ENCODE results near the gene UNKL.

Gene UNKL

GRCh38 chr16:1398826-1399581 is 15.5 kb downstream of the UNKL start:
- DNase-seq: no peak

GRCh38 chr16:1398351-1398750 is 16.2 kb downstream of the UNKL start:
- DNase-seq: no peak

- DNase-seq: no peak
Measured at GRCh38 chr16:1397779-1398178, 16.7 kb downstream of the UNKL start.

GRCh38 chr16:1395444-1396031 is 19.0 kb downstream of the UNKL start:
- no peak for DNase-seq

- no peak for DNase-seq
Measured at GRCh38 chr16:1394367-1394951, 20.0 kb downstream of the UNKL start.

- DNase-seq: no peak
Measured at GRCh38 chr16:1393613-1394176, 20.8 kb downstream of the UNKL start.

GRCh38 chr16:1392826-1393225 is 21.7 kb downstream of the UNKL start:
- DNase-seq: no peak

- no peak for DNase-seq
Measured at GRCh38 chr16:1390239-1390779, 24.2 kb downstream of the UNKL start.

GRCh38 chr16:1389762-1390161 is 24.7 kb downstream of the UNKL start:
- DNase-seq: no peak

- no peak for DNase-seq
Measured at GRCh38 chr16:1387331-1387730, 27.2 kb downstream of the UNKL start.

- no peak for DNase-seq
Measured at GRCh38 chr16:1385232-1385631, 29.3 kb downstream of the UNKL start.

- no peak for DNase-seq
Measured at GRCh38 chr16:1383556-1383955, 30.9 kb downstream of the UNKL start.

- no peak for DNase-seq
Measured at GRCh38 chr16:1381612-1382406, 32.7 kb downstream of the UNKL start.

GRCh38 chr16:1380195-1380594 is 34.3 kb downstream of the UNKL start:
- no peak for DNase-seq

GRCh38 chr16:1379304-1380076 is 35.0 kb downstream of the UNKL start:
- peak; percentile 54 for DNase-seq

- peak; percentile 31 for DNase-seq
Measured at GRCh38 chr16:1378804-1379303, 35.6 kb downstream of the UNKL start.

- no peak for DNase-seq
Measured at GRCh38 chr16:1378087-1378803, 36.3 kb downstream of the UNKL start.

GRCh38 chr16:1377406-1378010 is 37.0 kb downstream of the UNKL start:
- DNase-seq: no peak

GRCh38 chr16:1375741-1376410 is 38.6 kb downstream of the UNKL start:
- DNase-seq: no peak

- no peak for DNase-seq
Measured at GRCh38 chr16:1375298-1375640, 39.2 kb downstream of the UNKL start.

Data from effector CD8-positive, alpha-beta T cell (primary cell).